HEK293 (cell line): Measurements from ENCODE around the gene MRPL36.

Experiments
- CTCF ChIA-PET: fragments of 350-600 bp; formaldehyde crosslinking; extraction: SDS; loops from one replicate; lab custom pipeline; 2021; ENCODE audit warnings: antibody characterized with exemption; lab: Yijun Ruan, JAX
- POLR2A ChIA-PET: fragments of 300-600 bp; formaldehyde crosslinking; extraction: SDS; loops from one replicate; lab custom pipeline; 2020; ENCODE audit warnings: antibody characterized with exemption, inconsistent platforms; lab: Yijun Ruan, JAX
- H3K27ac ChIP-seq: fragments of 200-500 bp; sonication (Bioruptor generic); 2 replicates; pipeline ENCODE4 v1.5.1; 2014; ENCODE audit warnings: low read depth, low read length, control low read depth, inconsistent platforms; ENCODE audit errors: extremely low read depth
- H3K36me3 ChIP-seq, 2 experiments: fragments of 200-500 bp in 1 of 2; sonication (Bioruptor generic) in 1 of 2; 1 replicate in 1 of 2; 2 replicates in 1 of 2; pipeline ENCODE4 v1.5.1; 2014 to 2017; ENCODE audit warnings: inconsistent platforms in 2 of 2, low read length in 2 of 2; ENCODE audit not compliant: control insufficient read depth in 2 of 2, insufficient read depth in 1 of 2
- H3K4me1 ChIP-seq: fragments of 200-500 bp; sonication (Bioruptor generic); 2 replicates; pipeline ENCODE4 v1.5.1; 2014; ENCODE audit warnings: mild to moderate bottlenecking, low read length, inconsistent platforms; ENCODE audit not compliant: control insufficient read depth, insufficient read depth
- H3K4me3 ChIP-seq: 2 replicates; pipeline ENCODE4 v1.5.1; 2011; ENCODE audit warnings: low read depth, mild to moderate bottlenecking, control low read depth, low read length, moderate library complexity
- H3K9me3 ChIP-seq: fragments of 200-500 bp; sonication (Bioruptor generic); 2 replicates; pipeline ENCODE4 v1.5.1; 2014; ENCODE audit warnings: low read depth, low read length, inconsistent platforms; ENCODE audit not compliant: control insufficient read depth, insufficient read depth
- AEBP2 ChIP-seq: fragments of 450-650 bp; formaldehyde crosslinking; IDR thresholded peaks from 2 replicates; pipeline ENCODE4 v1.5.1; 2016; ENCODE audit warnings: missing biosample characterization, missing genetic modification characterization, borderline replicate concordance
- HIC1 ChIP-seq: fragments of 450-650 bp; formaldehyde crosslinking; IDR thresholded peaks from 2 replicates; pipeline ENCODE4 v1.5.1; 2016; ENCODE audit warnings: missing biosample characterization, missing genetic modification characterization
- HOXD13 ChIP-seq: sonication (generic); formaldehyde crosslinking; IDR thresholded peaks from 2 replicates; pipeline ENCODE4 v1.8.0; 2022; ENCODE audit warnings: missing genetic modification reagents, borderline replicate concordance
- KLF9 ChIP-seq: fragments of 450-650 bp; formaldehyde crosslinking; IDR thresholded peaks from 2 replicates; pipeline ENCODE4 v1.5.1; 2016; ENCODE audit warnings: missing biosample characterization, missing genetic modification characterization, low read depth
- PRDM2 ChIP-seq: fragments of 450-650 bp; formaldehyde crosslinking; IDR thresholded peaks from 2 replicates; pipeline ENCODE4 v1.5.1; 2016; ENCODE audit warnings: missing biosample characterization, missing genetic modification characterization, borderline replicate concordance
- SALL2 ChIP-seq: fragments of 450-650 bp; formaldehyde crosslinking; IDR thresholded peaks from 2 replicates; pipeline ENCODE4 v1.5.0; 2017; ENCODE audit warnings: missing biosample characterization, mild to moderate bottlenecking, missing genetic modification characterization, borderline replicate concordance
- SETDB1 ChIP-seq: IDR thresholded peaks from one replicate; pipeline ENCODE4 v1.6.1; 2017; ENCODE audit warnings: mild to moderate bottlenecking, low read length, moderate library complexity, mixed read lengths; ENCODE audit not compliant: insufficient read length
- ZBTB48 ChIP-seq: fragments of 450-650 bp; formaldehyde crosslinking; IDR thresholded peaks from 2 replicates; pipeline ENCODE4 v1.5.1; 2016; ENCODE audit warnings: missing biosample characterization, missing genetic modification characterization
- ZBTB8A ChIP-seq: fragments of 450-650 bp; formaldehyde crosslinking; IDR thresholded peaks from 2 replicates; pipeline ENCODE4 v1.5.1; 2016; ENCODE audit warnings: missing biosample characterization, missing genetic modification characterization
- ZFP69B ChIP-seq: fragments of 450-650 bp; formaldehyde crosslinking; IDR thresholded peaks from 2 replicates; pipeline ENCODE4 v1.5.1; 2016; ENCODE audit warnings: missing biosample characterization, missing genetic modification characterization
- ZIC2 ChIP-seq: fragments of 450-650 bp; formaldehyde crosslinking; IDR thresholded peaks from 2 replicates; pipeline ENCODE4 v1.5.1; 2016; ENCODE audit warnings: missing biosample characterization, missing genetic modification characterization
- ZNF132 ChIP-seq: fragments of 450-650 bp; formaldehyde crosslinking; IDR thresholded peaks from 2 replicates; pipeline ENCODE4 v1.5.1; 2017; ENCODE audit warnings: missing biosample characterization, missing genetic modification characterization, borderline replicate concordance
- ZNF146 ChIP-seq: fragments of 450-650 bp; formaldehyde crosslinking; IDR thresholded peaks from 2 replicates; pipeline ENCODE4 v1.5.1; 2016; ENCODE audit warnings: missing biosample characterization, missing genetic modification characterization
- ZNF324 ChIP-seq: fragments of 450-650 bp; formaldehyde crosslinking; IDR thresholded peaks from 2 replicates; pipeline ENCODE4 v1.5.1; 2016; ENCODE audit warnings: missing biosample characterization, missing genetic modification characterization
- ZNF433 ChIP-seq: fragments of 450-650 bp; formaldehyde crosslinking; IDR thresholded peaks from 2 replicates; pipeline ENCODE4 v1.5.1; 2016; ENCODE audit warnings: missing biosample characterization, missing genetic modification characterization, low read depth
- ZNF510 ChIP-seq: fragments of 450-650 bp; formaldehyde crosslinking; IDR thresholded peaks from 2 replicates; pipeline ENCODE4 v1.5.1; 2018; ENCODE audit warnings: mild to moderate bottlenecking, missing genetic modification characterization, missing biosample characterization; ENCODE audit not compliant: insufficient replicate concordance
- ZNF561 ChIP-seq: fragments of 450-650 bp; IDR thresholded peaks from 2 replicates; pipeline ENCODE4 v1.5.1; 2018; ENCODE audit warnings: missing biosample characterization, missing genetic modification characterization, borderline replicate concordance
- ZNF623 ChIP-seq: fragments of 450-650 bp; formaldehyde crosslinking; IDR thresholded peaks from 2 replicates; pipeline ENCODE4 v1.5.1; 2016; ENCODE audit warnings: missing biosample characterization, missing genetic modification characterization
- ZNF626 ChIP-seq: fragments of 450-650 bp; sonication (Bioruptor Pico); formaldehyde crosslinking; IDR thresholded peaks from 2 replicates; pipeline ENCODE4 v1.5.1; 2018; ENCODE audit warnings: missing biosample characterization, missing genetic modification characterization, inconsistent platforms
- ZNF785 ChIP-seq: fragments of 450-650 bp; formaldehyde crosslinking; IDR thresholded peaks from 2 replicates; pipeline ENCODE4 v1.5.1; 2016; ENCODE audit warnings: missing biosample characterization, missing genetic modification characterization
- ZSCAN16 ChIP-seq: fragments of 450-650 bp; formaldehyde crosslinking; IDR thresholded peaks from 2 replicates; pipeline ENCODE4 v1.5.1; 2016; ENCODE audit warnings: missing biosample characterization, missing genetic modification characterization
- ZSCAN5A ChIP-seq: fragments of 450-650 bp; formaldehyde crosslinking; IDR thresholded peaks from 2 replicates; pipeline ENCODE4 v1.5.1; 2016; ENCODE audit warnings: missing biosample characterization, missing genetic modification characterization

MRPL36 gene

GRCh38 chr5:1797103-1797800, 2.4 kb downstream of the MRPL36 start (continued):
- no peak for TF ChIP-seq PRDM2 (tag by site-specific recombination)
- no peak for TF ChIP-seq ZNF623 (tag by site-specific recombination)
- TF ChIP-seq ZNF785 (tag by site-specific recombination): no peak
- TF ChIP-seq SALL2: no peak
- no peak for TF ChIP-seq ZSCAN16 (tag by site-specific recombination)
- no peak for TF ChIP-seq ZBTB8A (tag by site-specific recombination)
- TF ChIP-seq ZNF561 (tag by site-specific recombination): no peak
- TF ChIP-seq, all 188 proteins: peak for 0

GRCh38 chr5:1796371-1797102, 3.1 kb downstream of the MRPL36 start:
- ChIA-PET POLR2A (no interaction called here), CTCF (no interaction called here)
- Histone ChIP-seq H3K27ac (no peak overlapping the region), H3K4me1 (peaks cover 10% of the 10 kb centered on the region), H3K9me3 (no peaks in the 10 kb centered on the region), H3K4me3 (no peak overlapping the region), H3K36me3 (peaks cover 3 to 32% of the 10 kb centered on the region in 2 experiments; a peak in 2 of 3 replicates)
- TF ChIP-seq ZBTB48 (tag by site-specific recombination) (no peak), ZNF510 (tag by site-specific recombination) (no peak), ZIC2 (tag by site-specific recombination) (no peak), ZNF132 (no peak), KLF9 (tag by site-specific recombination) (no peak)

GRCh38 chr5:1795931-1796330, 3.7 kb downstream of the MRPL36 start:
- POLR2A ChIA-PET: interaction anchor here (0.6 kb wide), 1 partner anchor 91 kb away, joined by 7 read pairs; no protein-coding TSS in a partner anchor
- peaks cover 10% of the 10 kb centered on the region for H3K4me1 ChIP-seq

More at GRCh38 chr5:1795931-1796330, 3.7 kb downstream of the MRPL36 start:
- H3K27ac ChIP-seq: no peak overlapping the region
- peaks cover 3 to 32% of the 10 kb centered on the region in 2 experiments; a peak in 2 of 3 replicates for H3K36me3 ChIP-seq
- CTCF ChIA-PET: no interaction called here
- H3K4me3 ChIP-seq: no peak overlapping the region
- TF ChIP-seq ZFP69B (tag by site-specific recombination): no peak
- TF ChIP-seq SETDB1: no peak
- no peak for TF ChIP-seq ZSCAN5A (tag by site-specific recombination)
- no peak for TF ChIP-seq AEBP2 (tag by site-specific recombination)
- no peak for TF ChIP-seq ZNF626
- no peak for TF ChIP-seq ZNF324 (tag by site-specific recombination)
- no peak for TF ChIP-seq ZNF433 (tag by site-specific recombination)
- no peak for TF ChIP-seq HOXD13 (CRISPR knock-in tag)
- TF ChIP-seq ZNF146: no peak
- no peak for TF ChIP-seq HIC1
- no peaks in the 10 kb centered on the region for H3K9me3 ChIP-seq
